HPDE6-E6E7 (cell line): ENCODE data around the gene KIF21B.

Experiments used
- DNase-seq: peaks from one replicate; pipeline ENCODE4 v3.0.0; 2011; ENCODE audit warnings: missing footprints; ENCODE audit errors: extremely low spot score

The KIF21B gene

GRCh38 chr1:201023517-201023902, at the start of gene KIF21B:
TSS of gene KIF21B (minus strand) at chr1:201023714. CDS start at chr1:201023383, 331 bp downstream.
- peak; percentile 84 for DNase-seq

GRCh38 chr1:201072922-201073321, 49.4 kb upstream of the KIF21B start:
- no peak for DNase-seq

GRCh38 chr1:201072149-201072548, 48.6 kb upstream of the KIF21B start:
- peak; percentile 37 for DNase-seq

- no peak for DNase-seq
Observed at GRCh38 chr1:201069636-201070035, 46.1 kb upstream of the KIF21B start.

GRCh38 chr1:201068976-201069375, 45.5 kb upstream of the KIF21B start:
- DNase-seq = no peak

- no peak for DNase-seq
Observed at GRCh38 chr1:201066986-201067385, 43.5 kb upstream of the KIF21B start.

- DNase-seq = no peak
Observed at GRCh38 chr1:201065686-201066085, 42.2 kb upstream of the KIF21B start.

GRCh38 chr1:201064806-201065205, 41.3 kb upstream of the KIF21B start:
- DNase-seq = no peak

- no peak for DNase-seq
Observed at GRCh38 chr1:201063145-201063544, 39.6 kb upstream of the KIF21B start.

- no peak for DNase-seq
Observed at GRCh38 chr1:201062511-201063091, 39.1 kb upstream of the KIF21B start.

- DNase-seq = no peak
Observed at GRCh38 chr1:201061886-201062285, 38.4 kb upstream of the KIF21B start.

GRCh38 chr1:201061049-201061448, 37.5 kb upstream of the KIF21B start:
- no peak for DNase-seq

GRCh38 chr1:201060586-201060985, 37.1 kb upstream of the KIF21B start:
- no peak for DNase-seq

GRCh38 chr1:201059871-201060555, 36.5 kb upstream of the KIF21B start:
- DNase-seq = no peak

GRCh38 chr1:201059401-201059800, 35.9 kb upstream of the KIF21B start:
- no peak for DNase-seq

GRCh38 chr1:201054091-201054543, 30.6 kb upstream of the KIF21B start:
- DNase-seq = no peak

- no peak for DNase-seq
Observed at GRCh38 chr1:201053155-201053860, 29.8 kb upstream of the KIF21B start.

GRCh38 chr1:201051399-201051798, 27.9 kb upstream of the KIF21B start:
- DNase-seq = no peak

- DNase-seq = no peak
Observed at GRCh38 chr1:201050515-201051277, 27.2 kb upstream of the KIF21B start.

GRCh38 chr1:201049248-201049831, 25.8 kb upstream of the KIF21B start:
- DNase-seq = no peak

- no peak for DNase-seq
Observed at GRCh38 chr1:201048521-201048920, 25.0 kb upstream of the KIF21B start.

- no peak for DNase-seq
Observed at GRCh38 chr1:201044119-201044518, 20.6 kb upstream of the KIF21B start.
